ENCODE measurements around the gene PRPF40A.

The PRPF40A gene

GRCh38 chr2:152762202-152762601 is 44.9 kb upstream of the PRPF40A start:
- H3K9ac ChIP-seq (ENCODE audit: low read depth, low read length), result no peak overlapping the region
- no peaks in the 10 kb centered on the region for H3K9me3 ChIP-seq (ENCODE audit: insufficient read depth, low read length, severe bottlenecking)
- H3K79me2 ChIP-seq (ENCODE audit: insufficient read depth, low read length), result no peaks in the 10 kb centered on the region
- DNase-seq (no peak), ATAC-seq (ENCODE audit: insufficient read depth, low read depth) (no peak)
- H3K4me3 ChIP-seq (ENCODE audit: low read depth in 1 of 2, low read length in 2 of 2), result no peak overlapping the region
- H3K4me1 ChIP-seq (ENCODE audit: insufficient read depth, low read length), result no peaks in the 10 kb centered on the region
- no peak overlapping the region for H3K27ac ChIP-seq (ENCODE audit: low read length)
- no peak overlapping the region for H3K4me2 ChIP-seq (ENCODE audit: insufficient read depth, low read length)
- peaks cover 59% of the 10 kb centered on the region for H3K36me3 ChIP-seq (ENCODE audit: insufficient read depth, low read length)
- H2AFZ ChIP-seq (ENCODE audit: low read depth, low read length), result no peak overlapping the region
- TF ChIP-seq CTCF (IDR thresholded peaks at IDR 0.05; ENCODE audit: borderline replicate concordance, extremely low read depth, low read length, poor library complexity, severe bottlenecking) (no peak), EZH2 (IDR thresholded peaks at IDR 0.05; ENCODE audit: borderline replicate concordance, low read depth, low read length, severe bottlenecking) (no peak)
- peaks cover 3% of the 10 kb centered on the region; the same call in 1 of the 2 replicates for H4K20me1 ChIP-seq (ENCODE audit: insufficient read depth, low read length)
- H3K27me3 ChIP-seq (ENCODE audit: insufficient read depth, low read length, poor library complexity), result no peaks in the 10 kb centered on the region

GRCh38 chr2:152761214-152761613 is 44.0 kb upstream of the PRPF40A start:
- H2AFZ ChIP-seq (ENCODE audit: low read depth, low read length), result no peak overlapping the region
- DNase-seq (no peak), ATAC-seq (ENCODE audit: insufficient read depth, low read depth) (no peak)
- no peak for TF ChIP-seq EZH2 (IDR thresholded peaks at IDR 0.05; ENCODE audit: borderline replicate concordance, low read depth, low read length, severe bottlenecking)
- TF ChIP-seq CTCF (IDR thresholded peaks at IDR 0.05; ENCODE audit: borderline replicate concordance, extremely low read depth, low read length, poor library complexity, severe bottlenecking), result no peak
- peaks cover 6% of the 10 kb centered on the region; the same call in 1 of the 2 replicates for H4K20me1 ChIP-seq (ENCODE audit: insufficient read depth, low read length)
- peaks cover 68% of the 10 kb centered on the region for H3K36me3 ChIP-seq (ENCODE audit: insufficient read depth, low read length)
- H3K27me3 ChIP-seq (ENCODE audit: insufficient read depth, low read length, poor library complexity), result no peaks in the 10 kb centered on the region
- no peak overlapping the region for H3K27ac ChIP-seq (ENCODE audit: low read length)
- H3K9ac ChIP-seq (ENCODE audit: low read depth, low read length), result no peak overlapping the region
- no peaks in the 10 kb centered on the region for H3K4me1 ChIP-seq (ENCODE audit: insufficient read depth, low read length)
- H3K4me2 ChIP-seq (ENCODE audit: insufficient read depth, low read length), result no peak overlapping the region
- H3K79me2 ChIP-seq (ENCODE audit: insufficient read depth, low read length), result no peaks in the 10 kb centered on the region
- H3K4me3 ChIP-seq (ENCODE audit: low read depth in 1 of 2, low read length in 2 of 2), result no peak overlapping the region
- H3K9me3 ChIP-seq (ENCODE audit: insufficient read depth, low read length, severe bottlenecking), result no peaks in the 10 kb centered on the region

GRCh38 chr2:152759290-152760072 is 42.2 kb upstream of the PRPF40A start:
- Histone ChIP-seq H3K79me2 (ENCODE audit: insufficient read depth, low read length) (peaks cover under 1% of the 10 kb centered on the region; the same call in 1 of the 2 replicates), H4K20me1 (ENCODE audit: insufficient read depth, low read length) (peaks cover 12% of the 10 kb centered on the region; the same call in 1 of the 2 replicates), H3K9ac (ENCODE audit: low read depth, low read length) (no peak overlapping the region), H3K4me1 (ENCODE audit: insufficient read depth, low read length) (no peaks in the 10 kb centered on the region), H3K27ac (ENCODE audit: low read length) (no peak overlapping the region), H3K36me3 (ENCODE audit: insufficient read depth, low read length) (peaks cover 81% of the 10 kb centered on the region), H3K4me2 (ENCODE audit: insufficient read depth, low read length) (no peak overlapping the region), H3K27me3 (ENCODE audit: insufficient read depth, low read length, poor library complexity) (no peaks in the 10 kb centered on the region), H3K4me3 (ENCODE audit: low read depth in 1 of 2, low read length in 2 of 2) (no peak overlapping the region), H3K9me3 (ENCODE audit: insufficient read depth, low read length, severe bottlenecking) (no peaks in the 10 kb centered on the region), H2AFZ (ENCODE audit: low read depth, low read length) (no peak overlapping the region)
- no peak for TF ChIP-seq CTCF (IDR thresholded peaks at IDR 0.05; ENCODE audit: borderline replicate concordance, extremely low read depth, low read length, poor library complexity, severe bottlenecking)
- TF ChIP-seq EZH2 (IDR thresholded peaks at IDR 0.05; ENCODE audit: borderline replicate concordance, low read depth, low read length, severe bottlenecking), result no peak
- no peak for DNase-seq
- ATAC-seq (ENCODE audit: insufficient read depth, low read depth), result no peak
